Activated CD4-positive, alpha-beta T cell treated with anti-CD3 and anti-CD28 coated beads, Interleukin-2, Interleukin-4, amounts not matched to agents 100 ng/mL and 50 ng/mL, durations not matched to agents 16 hours and 8 hours (primary cell): Measurements from ENCODE around the gene EPGN.
"Not testable (repeated sequence)": the region's sequence is repeated elsewhere in the genome, so short reads cannot be mapped to it uniquely, and the experiment has no call there.

Experiments
- DNase-seq: peaks from one replicate; pipeline ENCODE4 v3.0.0-alpha.2; 2020; ENCODE audit warnings: low spot score

Gene EPGN

DNA sequence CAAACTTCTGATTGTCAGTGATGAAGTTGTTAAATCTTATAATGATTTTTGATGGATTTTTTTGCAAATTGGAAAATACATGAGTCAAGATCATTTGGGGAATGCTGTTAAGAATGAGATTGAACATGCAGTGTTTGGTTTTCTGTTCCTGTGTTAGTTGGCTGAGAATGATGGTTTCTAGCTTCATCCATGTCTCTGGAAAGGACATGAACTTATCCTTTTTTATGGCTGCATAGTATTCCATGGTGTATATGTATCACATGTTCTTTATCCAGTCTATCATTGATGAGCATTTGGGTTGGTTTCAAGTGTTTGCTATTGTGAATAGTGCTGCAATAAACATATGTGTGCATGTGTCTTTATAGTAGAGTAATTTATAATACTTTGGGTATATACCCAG, 32.2 kb downstream of the EPGN start:
- not testable (repeated sequence) for DNase-seq

GRCh38 chr4:74344031-74344430, 35.8 kb downstream of the EPGN start:
- DNase-seq = no peak

GRCh38 chr4:74353858-74354257, 45.6 kb downstream of the EPGN start:
- DNase-seq = no peak

- DNase-seq = no peak
These were observed 49.7 kb downstream of the EPGN start for GRCh38 chr4:74357965-74358364.

- DNase-seq = no peak
These were observed 53.4 kb downstream of the EPGN start for GRCh38 chr4:74361671-74362070.

GRCh38 chr4:74362347-74362746, 54.1 kb downstream of the EPGN start:
- no peak for DNase-seq

GRCh38 chr4:74364256-74364651, 56.0 kb downstream of the EPGN start:
- no peak for DNase-seq

DNA sequence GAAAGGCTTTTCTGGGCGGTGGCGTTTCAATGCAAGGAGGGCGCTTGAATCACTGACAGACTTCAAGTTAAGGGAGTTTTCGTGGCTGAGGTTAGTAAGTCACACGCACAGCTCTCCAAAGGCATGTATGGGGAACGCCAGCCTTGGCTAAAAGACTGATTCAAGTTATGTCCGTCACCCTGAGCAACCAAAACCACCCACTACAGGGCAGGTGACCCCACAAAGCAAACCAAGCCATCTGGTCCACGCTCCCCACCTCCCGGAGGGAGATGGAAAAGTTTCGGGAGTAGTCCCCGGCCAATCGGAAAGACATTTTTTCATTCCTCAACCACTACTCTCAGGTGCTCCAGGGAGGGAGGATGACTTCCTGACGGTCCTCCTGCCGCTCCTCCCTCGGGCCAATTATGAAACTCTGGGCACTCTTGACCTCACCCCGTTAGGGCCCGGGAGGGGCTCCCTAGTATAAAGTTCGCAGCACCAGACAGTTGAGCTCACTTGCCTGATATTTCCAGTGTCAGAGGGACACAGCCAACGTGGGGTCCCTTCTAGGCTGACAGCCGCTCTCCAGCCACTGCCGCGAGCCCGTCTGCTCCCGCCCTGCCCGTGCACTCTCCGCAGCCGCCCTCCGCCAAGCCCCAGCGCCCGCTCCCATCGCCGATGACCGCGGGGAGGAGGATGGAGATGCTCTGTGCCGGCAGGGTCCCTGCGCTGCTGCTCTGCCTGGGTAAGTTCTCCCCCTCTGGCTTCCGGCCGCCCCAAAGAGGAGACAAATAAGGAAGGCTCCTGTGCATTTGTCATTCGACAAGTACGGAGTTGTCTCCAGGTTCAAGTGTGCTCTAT, 56.6 kb downstream of the EPGN start, which contains the start of gene EREG:
Gene EREG (plus strand): TSS at position 494 of the 840 bp plus-strand sequence. CDS start 164 bp downstream, at position 658.
- no peak for DNase-seq

GRCh38 chr4:74365761-74366160, 57.5 kb downstream of the EPGN start:
- DNase-seq = no peak
